ENCODE data around the gene UROD. TPM values are rescaled to one million over a fixed set of nuclear protein-coding genes. Genes with fewer than 3 reads are reported as not detected.
A peak's percentile ranks its signal among the peaks of the same experiment; 100 is the strongest.

UROD gene
- total RNA-seq, 1 donor from 2014 or later, result 66.0 TPM

GRCh38 chr1:45008076-45008475, 4.0 kb upstream of the UROD start:
- no peak for DNase-seq (ENCODE audit: low spot score in 2 of 2)
- no peak for FAIRE-seq

DNA sequence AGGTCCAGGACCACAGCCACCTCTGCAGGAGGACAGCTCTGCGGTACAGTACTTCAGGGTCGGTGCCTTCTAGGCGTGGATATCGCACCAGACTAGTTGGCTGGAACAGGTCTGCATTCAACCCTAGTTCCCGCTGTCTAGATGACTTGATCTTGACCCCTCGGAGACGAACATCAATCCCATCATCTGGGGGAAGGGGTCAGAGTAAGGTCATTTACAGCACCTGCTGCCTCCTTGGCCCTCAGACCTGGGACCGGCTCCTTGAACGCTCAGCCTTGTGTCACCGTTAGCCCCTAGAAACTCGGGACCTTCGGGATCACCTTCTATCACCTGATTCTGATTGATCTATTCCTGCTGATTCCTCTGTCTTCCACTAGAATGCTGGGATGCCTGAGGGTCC, 3.5 kb upstream of the UROD start:
- no peak for FAIRE-seq
- no peak for DNase-seq (ENCODE audit: low spot score in 2 of 2)

DNA sequence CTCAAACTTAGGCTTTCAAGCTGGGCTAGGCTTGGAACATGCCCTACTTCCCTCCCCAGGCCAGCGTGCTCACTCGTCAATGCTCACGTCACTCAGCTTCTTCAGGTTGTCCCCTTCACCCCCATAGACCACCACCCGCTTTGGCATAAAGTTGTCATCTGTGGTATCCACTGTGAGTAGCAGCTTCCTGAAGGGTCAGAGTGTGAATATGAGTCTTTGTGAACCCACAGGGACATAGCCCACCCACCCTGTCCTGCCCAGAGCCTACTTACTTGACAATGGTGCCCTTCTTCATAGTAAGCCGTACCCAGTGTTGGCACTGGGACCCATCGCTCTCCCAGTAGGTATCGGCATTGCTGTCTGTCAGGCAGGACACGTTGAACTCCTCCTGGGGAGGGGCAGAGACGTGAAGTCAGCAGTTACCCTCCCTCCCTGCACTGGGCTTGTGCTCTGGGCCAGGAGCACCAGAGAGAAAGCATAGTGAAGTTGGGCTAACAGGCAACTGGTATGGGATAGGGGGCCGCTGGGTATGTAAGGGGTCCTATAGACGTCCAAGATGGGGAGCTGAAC, 2.7 kb upstream of the UROD start:
- no peak for FAIRE-seq
- no peak for DNase-seq (ENCODE audit: low spot score in 2 of 2)

GRCh38 chr1:45009956-45010854, 1.8 kb upstream of the UROD start:
- FAIRE-seq, result no peak
- DNase-seq (ENCODE audit: low spot score in 2 of 2), result no peak

DNA sequence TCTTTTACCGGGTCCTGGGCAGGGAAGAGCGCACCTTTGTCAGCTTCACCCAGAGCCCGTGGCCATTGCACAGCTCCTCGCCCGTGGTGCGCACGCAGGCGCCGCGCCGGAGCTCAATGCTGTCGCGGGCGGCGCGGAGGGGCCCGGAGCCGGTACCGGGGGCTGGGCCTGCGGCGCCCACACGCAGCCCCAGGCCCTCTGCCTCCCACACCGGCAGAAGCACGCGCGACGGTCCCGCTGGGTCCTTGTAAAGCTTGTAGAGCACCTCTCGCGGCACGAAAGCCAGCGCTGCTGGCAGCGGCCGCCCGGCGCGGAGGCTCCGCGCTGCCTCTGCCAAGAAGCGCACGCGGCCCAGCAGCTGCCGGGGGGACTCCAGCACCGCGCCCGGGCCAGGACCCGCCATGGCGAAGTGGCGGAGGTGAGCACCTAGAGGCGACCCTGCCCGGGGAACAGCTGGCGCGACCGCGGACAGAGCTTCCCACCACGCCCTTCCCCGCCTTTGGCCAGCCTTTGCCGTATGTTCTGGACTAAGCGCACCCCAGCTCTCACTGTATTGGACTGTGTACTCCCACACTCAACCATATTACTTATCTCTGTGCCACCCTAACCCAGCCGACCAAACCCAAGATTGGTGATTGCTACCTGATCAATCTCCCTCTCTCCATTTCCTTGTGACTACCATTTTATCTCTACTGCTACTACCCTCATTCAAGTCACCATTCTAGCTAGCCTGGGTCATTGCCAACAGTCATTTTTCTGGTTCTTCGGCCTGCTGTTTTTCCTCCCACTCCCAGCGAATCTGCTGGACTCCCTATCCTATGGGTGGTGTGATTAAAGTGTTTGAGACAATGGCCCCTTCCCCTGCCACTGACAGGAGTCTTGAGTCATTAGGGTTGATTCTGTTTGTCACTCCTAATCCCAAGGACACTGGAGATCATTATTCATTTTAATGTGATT, 921 bp upstream of the UROD start, which contains the start of gene HECTD3:
Gene HECTD3 (minus strand): TSS at position 470 of the 957 bp plus-strand sequence. CDS start 67 bp downstream, at position 403.
- no peak for FAIRE-seq

GRCh38 chr1:45012639-45013278, 705 bp downstream of the UROD start:
- FAIRE-seq (no peak), DNase-seq (ENCODE audit: low spot score in 2 of 2) (peak in 1 of 2 donors; percentile 33)

More for the DNA sequence above, 921 bp upstream of the UROD start, which contains the start of gene HECTD3:
- DNase-seq (ENCODE audit: low spot score in 2 of 2), result peak; percentile 84 to 87

DNA sequence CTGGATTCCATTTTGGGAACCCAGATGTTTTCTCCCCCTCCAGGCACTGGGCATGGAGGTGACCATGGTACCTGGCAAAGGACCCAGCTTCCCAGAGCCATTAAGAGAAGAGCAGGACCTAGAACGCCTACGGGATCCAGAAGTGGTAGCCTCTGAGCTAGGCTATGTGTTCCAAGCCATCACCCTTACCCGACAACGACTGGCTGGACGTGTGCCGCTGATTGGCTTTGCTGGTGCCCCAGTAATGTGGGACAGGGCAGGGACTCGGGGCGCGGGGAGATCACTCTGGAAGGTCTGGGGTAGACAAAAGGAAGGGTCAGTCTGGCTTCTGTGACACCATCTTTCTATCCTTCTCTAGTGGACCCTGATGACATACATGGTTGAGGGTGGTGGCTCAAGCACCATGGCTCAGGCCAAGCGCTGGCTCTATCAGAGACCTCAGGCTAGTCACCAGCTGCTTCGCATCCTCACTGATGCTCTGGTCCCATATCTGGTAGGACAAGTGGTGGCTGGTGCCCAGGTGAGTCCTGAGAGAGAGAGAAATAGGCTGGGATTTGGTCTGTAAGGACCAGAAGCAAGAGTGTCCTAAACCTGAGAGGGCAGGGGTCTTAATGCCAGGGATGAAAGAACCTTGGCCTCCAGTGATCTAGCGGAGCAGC, 1.6 kb downstream of the UROD start:
- no peak for DNase-seq (ENCODE audit: low spot score in 2 of 2)
- FAIRE-seq, result no peak

DNA sequence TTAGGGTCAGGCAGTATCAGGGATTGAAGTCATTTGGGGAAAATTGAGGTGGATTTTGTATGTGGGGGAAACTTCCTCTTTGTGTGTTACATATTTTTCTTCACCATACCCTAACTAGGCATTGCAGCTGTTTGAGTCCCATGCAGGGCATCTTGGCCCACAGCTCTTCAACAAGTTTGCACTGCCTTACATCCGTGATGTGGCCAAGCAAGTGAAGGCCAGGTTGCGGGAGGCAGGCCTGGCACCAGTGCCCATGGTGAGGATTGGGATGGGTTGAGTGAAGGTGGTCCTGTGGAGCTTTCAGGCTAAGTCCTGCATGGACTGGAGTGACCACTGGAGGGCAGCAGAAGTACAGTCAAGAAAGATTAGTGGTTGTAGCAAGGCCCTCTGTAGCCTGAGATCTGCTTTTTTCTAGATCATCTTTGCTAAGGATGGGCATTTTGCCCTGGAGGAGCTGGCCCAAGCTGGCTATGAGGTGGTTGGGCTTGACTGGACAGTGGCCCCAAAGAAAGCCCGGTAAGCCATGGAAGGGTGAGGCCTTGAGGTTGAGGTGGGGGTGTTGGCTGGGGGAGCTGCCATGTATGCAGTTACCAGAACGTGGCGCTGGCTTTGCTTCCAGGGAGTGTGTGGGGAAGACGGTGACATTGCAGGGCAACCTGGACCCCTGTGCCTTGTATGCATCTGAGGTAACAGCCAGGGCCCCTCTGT, 2.4 kb downstream of the UROD start:
- peak; percentile 59 to 71 for DNase-seq (ENCODE audit: low spot score in 2 of 2)
- no peak for FAIRE-seq

GRCh38 chr1:45015683-45016082, 3.6 kb downstream of the UROD start:
- DNase-seq (ENCODE audit: low spot score in 2 of 2), result no peak
- FAIRE-seq, result no peak

DNA sequence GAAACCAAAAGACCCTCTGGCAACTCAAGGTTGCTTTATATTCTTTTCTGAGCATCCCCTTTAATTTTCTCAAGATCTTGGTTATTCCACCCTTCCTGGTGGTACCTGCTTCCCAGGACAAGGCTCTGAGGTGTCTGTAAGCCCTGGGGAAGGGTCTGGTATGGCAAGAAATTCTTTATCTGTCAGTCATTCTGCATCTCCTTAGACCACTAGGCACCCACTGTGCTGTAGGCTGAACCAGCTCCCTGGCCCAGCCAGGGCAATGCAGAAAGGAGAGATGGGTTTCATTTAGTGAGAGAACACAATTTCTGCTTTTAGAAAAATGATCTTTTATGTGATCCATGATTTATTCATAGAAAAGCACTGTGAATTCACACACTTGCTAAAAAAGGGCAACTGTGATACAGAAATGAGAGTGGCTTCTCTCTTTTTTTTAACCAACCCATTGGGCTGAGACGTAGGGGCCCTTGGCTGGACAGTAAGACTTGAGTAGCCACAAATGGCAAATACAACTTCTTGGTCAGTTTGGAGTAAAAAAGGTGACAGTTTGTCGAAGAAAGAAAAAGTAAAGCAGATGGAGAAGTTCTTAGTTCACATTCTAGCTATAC, 4.1 kb downstream of the UROD start:
- DNase-seq (ENCODE audit: low spot score in 2 of 2), result no peak
- FAIRE-seq, result no peak

GRCh38 chr1:45016767-45017166, 4.7 kb downstream of the UROD start:
- DNase-seq (ENCODE audit: low spot score in 2 of 2) (no peak), FAIRE-seq (no peak)

DNA sequence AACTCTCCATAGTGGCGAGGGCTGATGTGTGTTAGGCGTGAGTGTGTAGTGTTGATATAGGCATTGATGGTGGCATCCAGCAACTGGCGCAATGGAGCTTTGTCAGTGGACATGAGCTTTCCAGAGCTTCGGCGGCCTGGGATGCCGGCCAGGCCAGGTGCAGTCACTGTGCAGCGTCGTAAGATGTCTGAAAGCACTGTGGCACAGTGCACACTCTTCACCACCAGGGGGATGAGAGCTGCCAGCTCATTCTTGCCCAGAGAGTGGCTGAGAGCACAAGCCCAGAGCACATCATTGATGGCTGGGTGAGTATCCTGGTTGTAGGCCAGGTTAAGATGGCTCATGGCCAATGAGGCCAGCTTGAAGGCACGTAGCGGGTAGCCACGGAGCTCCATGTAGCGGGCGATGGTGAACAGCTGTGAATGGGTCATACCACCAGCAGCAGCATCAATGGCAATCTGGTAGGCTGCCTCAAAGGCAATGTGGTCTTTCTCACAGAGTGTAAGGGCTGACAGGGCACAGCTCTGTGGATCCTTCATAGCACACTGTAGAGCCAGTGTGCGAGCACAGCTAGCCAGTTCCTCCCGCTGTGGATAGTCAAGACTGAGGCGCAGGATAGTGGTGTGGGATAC, 6.7 kb downstream of the UROD start:
- FAIRE-seq (no peak), DNase-seq (ENCODE audit: low spot score in 2 of 2) (no peak)

GRCh38 chr1:45023663-45024062, 11.6 kb downstream of the UROD start:
- no peak for FAIRE-seq
- DNase-seq (ENCODE audit: low spot score in 2 of 2), result no peak

DNA sequence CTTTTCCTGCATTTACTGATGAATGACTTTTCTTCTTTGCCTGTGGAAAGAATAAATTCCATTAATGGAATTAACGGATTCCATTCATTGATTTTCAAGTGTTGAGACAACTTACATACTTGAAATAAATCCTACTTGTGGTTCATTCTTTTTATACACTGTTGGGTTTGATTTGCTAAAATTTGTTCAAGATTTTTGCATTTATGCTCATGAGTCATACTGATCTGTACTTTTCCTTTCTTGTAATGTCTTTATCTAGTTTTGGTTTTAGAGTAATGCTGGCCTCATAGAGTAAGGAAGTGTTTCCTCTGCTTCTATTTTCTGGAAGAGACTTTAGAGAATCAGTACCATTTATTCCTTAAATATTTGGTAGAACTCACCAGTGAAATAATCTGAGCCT, 14.4 kb downstream of the UROD start:
- DNase-seq (ENCODE audit: low spot score in 2 of 2) (no peak), FAIRE-seq (no peak)

GRCh38 chr1:45032837-45033236, 20.8 kb downstream of the UROD start:
- no peak for FAIRE-seq
- DNase-seq (ENCODE audit: low spot score in 2 of 2), result no peak

DNA sequence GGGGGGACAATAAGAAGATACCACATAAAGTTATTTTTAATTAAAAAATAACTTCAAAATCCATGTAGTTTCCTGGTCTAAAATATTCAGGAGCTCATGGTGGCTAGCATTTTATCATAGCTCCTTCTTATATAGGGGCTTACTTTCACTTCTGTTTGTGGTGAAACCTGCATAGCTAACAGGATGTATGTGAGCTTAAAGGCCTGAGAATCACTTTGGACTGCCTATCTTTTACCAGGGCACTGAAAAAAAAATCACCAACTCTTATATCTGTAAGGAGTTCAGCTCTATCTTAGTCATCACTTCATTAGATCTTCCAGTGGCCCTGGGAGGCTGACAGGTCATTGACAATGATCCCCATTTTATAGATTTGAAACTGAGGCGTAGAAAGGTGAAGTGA, 21.3 kb downstream of the UROD start:
- no peak for DNase-seq (ENCODE audit: low spot score in 2 of 2)

GRCh38 chr1:45035631-45036301, 23.7 kb downstream of the UROD start:
- no peak for FAIRE-seq
- DNase-seq (ENCODE audit: low spot score in 2 of 2), result no peak

More for the DNA sequence above, 21.3 kb downstream of the UROD start:
- no peak for FAIRE-seq

DNA sequence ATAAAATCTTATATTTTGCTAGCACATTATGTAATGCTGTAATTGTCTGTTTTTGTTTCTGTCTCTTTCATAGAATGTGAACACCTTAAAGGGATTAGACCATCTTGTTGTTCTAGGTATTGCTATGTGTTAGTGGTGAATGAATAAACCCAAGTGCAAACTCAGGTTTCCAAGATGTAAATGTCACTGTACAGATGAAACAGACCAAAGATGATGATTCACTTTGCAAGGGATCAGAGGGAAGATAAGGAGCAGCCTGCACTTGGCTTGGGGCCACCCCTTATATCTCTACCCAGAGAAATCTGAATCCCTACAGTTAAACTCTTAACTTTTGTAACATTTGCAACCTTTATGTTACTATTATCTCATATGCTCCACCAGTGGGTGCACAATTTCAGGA, 25.4 kb downstream of the UROD start:
- DNase-seq (ENCODE audit: low spot score in 2 of 2) (no peak), FAIRE-seq (no peak)

Data from frontal cortex (tissue), 4 donors.